K562 (cell line): ENCODE measurements around the gene CXCR5. TPM values are rescaled to one million over a fixed set of nuclear protein-coding genes. Genes with fewer than 3 reads are reported as not detected.

ENCODE experiments used
- BDP1 ChIP-seq: IDR thresholded peaks from 3 replicates; pipeline ENCODE4 v1.6.1; 2011; ENCODE audit not compliant: insufficient read length, insufficient read depth
- BRF1 ChIP-seq: IDR thresholded peaks from 3 replicates; pipeline ENCODE4 v1.6.1; 2011; ENCODE audit warnings: borderline replicate concordance, mild to moderate bottlenecking; ENCODE audit not compliant: insufficient read length; ENCODE audit errors: extremely low read depth
- CHAMP1 ChIP-seq: fragments of 450-650 bp; IDR thresholded peaks from 2 replicates; pipeline ENCODE4 v1.6.1; 2016; ENCODE audit warnings: mild to moderate bottlenecking
- CREB1 ChIP-seq, 2 experiments: sonication (generic) in 1 of 2; formaldehyde crosslinking in 1 of 2; IDR thresholded peaks; 2 replicates each; pipeline versions ENCODE4 v1.6.1 to v1.8.0; 2012 to 2022; ENCODE audit warnings: inconsistent platforms in 1 of 2, mild to moderate bottlenecking in 1 of 2, missing genetic modification reagents in 1 of 2, moderate library complexity in 1 of 2
- E2F4 ChIP-seq: sonication (generic); formaldehyde crosslinking; IDR thresholded peaks from 2 replicates; pipeline ENCODE4 v1.8.0; 2022; ENCODE audit warnings: mild to moderate bottlenecking, low read depth, missing genetic modification reagents
- ETS1 ChIP-seq: conservative IDR thresholded peaks from 2 replicates; pipeline ENCODE4 v1.6.1; 2011; ENCODE audit warnings: low read depth, mild to moderate bottlenecking, low read length; ENCODE audit not compliant: control insufficient read depth
- EWSR1 ChIP-seq: fragments of 450-650 bp; IDR thresholded peaks from 2 replicates; pipeline ENCODE4 v1.6.1; 2018; ENCODE audit warnings: borderline replicate concordance, mild to moderate bottlenecking, low read depth, moderate library complexity; ENCODE audit not compliant: partially characterized antibody
- FOXA3 ChIP-seq, 2 experiments: fragments of 450-650 bp in 1 of 2; sonication (generic) in 1 of 2; formaldehyde crosslinking; IDR thresholded peaks in 1 of 2; conservative IDR thresholded peaks in 1 of 2; 2 replicates each; pipeline versions ENCODE4 v1.4.0 to v1.8.0; 2020 to 2022; ENCODE audit warnings: mild to moderate bottlenecking in 2 of 2, missing genetic modification reagents in 1 of 2
- GABPB2 ChIP-seq: fragments of 250-450 bp; sonication (Bioruptor Pico); conservative IDR thresholded peaks from 2 replicates; pipeline ENCODE4 v1.5.1; 2021; ENCODE audit warnings: mild to moderate bottlenecking
- GATA2 ChIP-seq: sonication (generic); formaldehyde crosslinking; IDR thresholded peaks from 2 replicates; pipeline ENCODE4 v1.4.0; 2020; ENCODE audit warnings: mild to moderate bottlenecking, missing genetic modification reagents
- IFI16 ChIP-seq: fragments of 250-450 bp; sonication (Bioruptor Pico); IDR thresholded peaks from 2 replicates; pipeline ENCODE4 v2.1.2; 2022; ENCODE audit warnings: mild to moderate bottlenecking, inconsistent platforms
- KLF10 ChIP-seq: fragments of 250-450 bp; sonication (Bioruptor Pico); IDR thresholded peaks from 2 replicates; pipeline ENCODE4 v1.6.1; 2021; ENCODE audit warnings: matching md5 sums
- NELFE ChIP-seq: IDR thresholded peaks from 2 replicates; pipeline ENCODE4 v1.6.1; 2011; ENCODE audit warnings: mild to moderate bottlenecking; ENCODE audit not compliant: insufficient read depth, insufficient read length
- PHF20 ChIP-seq: fragments of 450-650 bp; IDR thresholded peaks from 2 replicates; pipeline ENCODE4 v1.6.1; 2018; ENCODE audit not compliant: partially characterized antibody
- RBFOX2 ChIP-seq: fragments of 200-400 bp; formaldehyde crosslinking; IDR thresholded peaks from 2 replicates; pipeline ENCODE4 v1.6.1; 2017; ENCODE audit warnings: low read depth, mild to moderate bottlenecking, low read length, moderate library complexity
- SRSF1 ChIP-seq: fragments of 200-400 bp; formaldehyde crosslinking; IDR thresholded peaks from 2 replicates; pipeline ENCODE4 v1.6.1; 2017; ENCODE audit warnings: mild to moderate bottlenecking, low read depth, low read length, moderate library complexity
- ZMIZ1 ChIP-seq, 2 experiments: fragments of 150-350 bp in 1 of 2; IDR thresholded peaks; 2 replicates each; pipeline ENCODE4 v1.6.1; 2012 to 2016; ENCODE audit warnings: low read depth in 2 of 2, low read length in 2 of 2, mild to moderate bottlenecking in 1 of 2, moderate library complexity in 1 of 2
- ZNF263 ChIP-seq: sonication (generic); formaldehyde crosslinking; IDR thresholded peaks from 2 replicates; pipeline ENCODE4 v1.8.0; 2022; ENCODE audit warnings: mild to moderate bottlenecking, missing genetic modification reagents, borderline replicate concordance
- ZNF311 ChIP-seq: fragments of 250-450 bp; sonication (Bioruptor Pico); IDR thresholded peaks from 2 replicates; pipeline ENCODE4 v1.4.0; 2020; ENCODE audit warnings: mild to moderate bottlenecking, moderate library complexity
- ZNF57 ChIP-seq: fragments of 450-650 bp; formaldehyde crosslinking; IDR thresholded peaks from 2 replicates; pipeline ENCODE4 v1.4.0; 2020; ENCODE audit warnings: mild to moderate bottlenecking, moderate library complexity
- polyA plus RNA-seq, 8 experiments: library from polyadenylated mRNA; depleted of rRNA in 4 of 8; stranded (reverse) in 5 of 8; unstranded in 3 of 8; fragments of >200 nt; fragmentation: Nextera tagmentation in 2 of 8; fragmentation: Illumina TruSeq in 1 of 8; extraction: Ambion mirVana in 2 of 8; extraction: Trizol in 1 of 8; gene quantifications; 2 replicates each; pipeline versions ENCODE4 v1.2.1 to v1.2.3, GENCODE V29; 2011 to 2014; ENCODE audit warnings: inconsistent platforms in 1 of 8, missing spikeins in 1 of 8
- total RNA-seq, 7 experiments: library from RNA; depleted of rRNA in 6 of 7; stranded (reverse); fragments of >200 nt in 6 of 7; fragmentation: Illumina TruSeq in 2 of 7; extraction: Trizol in 2 of 7; gene quantifications; 2 replicates each; pipeline versions ENCODE4 v1.2.1 to v1.2.3, GENCODE V29; 2011 to 2021; ENCODE audit warnings: low replicate concordance in 1 of 7

Gene CXCR5
- total and polyA plus RNA-seq, 9 of the 15 experiments (the other 6 are each of a cell fraction or from before 2014, with no cell fraction given): 0.03 to 0.06 TPM; not detected in 7

- TF ChIP-seq CHAMP1 (no peak), RBFOX2 (peak; percentile 52), ZNF57 (CRISPR knock-in tag) (no peak), IFI16 (CRISPR knock-in tag) (no peak), BDP1 (no peak), KLF10 (no peak), PHF20 (no peak), CREB1 (IDR thresholded peaks at IDR 0.05) (0 out of 2 replicates have a peak, but pooled peaks have one; percentile 32), CREB1 (CRISPR knock-in tag; IDR thresholded peaks at IDR 0.05) (no peak), ZNF311 (CRISPR knock-in tag) (no peak), ZNF263 (CRISPR knock-in tag) (no peak), ETS1 (no peak), BRF1 (no peak), GATA2 (CRISPR knock-in tag) (0 out of 2 replicates have a peak, but pooled peaks have one; percentile 23), SRSF1 (no peak), E2F4 (CRISPR knock-in tag) (no peak), GABPB2 (CRISPR knock-in tag) (no peak), NELFE (no peak), FOXA3 (CRISPR knock-in tag; conservative IDR thresholded peaks at IDR 0.05 in 1 of 2, IDR thresholded peaks at IDR 0.05 in 1 of 2) (peak in 1 of 2 experiments; percentile 37; a peak in 1 of 4 replicates), ZMIZ1 (IDR thresholded peaks at IDR 0.05; ENCODE audit: low read depth in 2 of 2, low read length in 2 of 2) (no peak), EWSR1 (no peak)
Observed at GRCh38 chr11:118918128-118918685, 34.5 kb downstream of the CXCR5 start (continued).
